ENCODE measurements around the gene SEZ6L2.

Gene SEZ6L2

GRCh38 chr16:29896841-29897240, 2.5 kb downstream of the SEZ6L2 start:
- Histone ChIP-seq H2AFZ (ENCODE audit: low read length) (no peak overlapping the region), H3K27ac (ENCODE audit: low read length) (no peak overlapping the region), H3K4me1 (ENCODE audit: low read length) (0 out of 2 replicates have a peak, but pooled peaks cover 4% of the 10 kb centered on the region), H4K20me1 (ENCODE audit: insufficient read depth, low read length) (no peaks in the 10 kb centered on the region), H3K4me2 (ENCODE audit: low read depth, low read length) (no peak overlapping the region), H3K9me2 (replicated peaks; ENCODE audit: insufficient read depth, low read length) (no peaks in the 10 kb centered on the region), H3K9me3 (replicated peaks; ENCODE audit: insufficient read depth, low read length) (no peaks in the 10 kb centered on the region), H3F3A (ENCODE audit: insufficient read depth, low read length) (no peaks in the 10 kb centered on the region), H3K4me3 (ENCODE audit: low read length) (no peak overlapping the region), H3K9ac (ENCODE audit: low read length) (no peak overlapping the region), H3K27me3 (replicated peaks; ENCODE audit: insufficient read depth, low read length) (peaks cover 56% of the 10 kb centered on the region), H3K79me2 (ENCODE audit: low read length) (no peaks in the 10 kb centered on the region), H3K36me3 (replicated peaks; ENCODE audit: insufficient read depth, low read length) (no peaks in the 10 kb centered on the region)
- DNase-seq = no peak
- TF ChIP-seq CTCF (IDR thresholded peaks at IDR 0.05; ENCODE audit: low read length) (no peak), EZH2 (optimal IDR thresholded peaks at IDR 0.05; ENCODE audit: low read depth, low read length) (no peak), EZH2phosphoT487 (IDR thresholded peaks at IDR 0.05; ENCODE audit: low read length) (no peak)

DNA sequence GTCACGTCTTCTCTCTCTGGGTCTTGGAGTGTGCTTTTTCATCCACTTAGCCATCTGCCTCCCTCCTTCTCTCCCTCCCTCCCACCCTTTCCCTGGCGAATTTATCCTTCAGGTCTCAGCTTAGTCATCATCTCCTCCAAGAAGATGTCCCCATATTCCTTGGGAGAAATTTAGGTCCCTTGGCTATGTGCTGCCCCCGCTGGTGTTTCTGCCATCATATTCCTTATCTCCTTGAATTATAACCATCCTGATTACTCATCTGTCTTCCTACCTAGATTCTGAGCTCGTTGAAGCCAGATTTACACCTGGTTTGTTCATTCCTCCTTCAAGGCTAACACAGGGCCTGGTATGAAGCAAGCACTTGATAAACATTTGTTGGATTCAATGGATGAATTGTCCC, 5.0 kb downstream of the SEZ6L2 start:
- TF ChIP-seq EZH2 (optimal IDR thresholded peaks at IDR 0.05; ENCODE audit: low read depth, low read length) (no peak), EZH2phosphoT487 (IDR thresholded peaks at IDR 0.05; ENCODE audit: low read length) (no peak), CTCF (IDR thresholded peaks at IDR 0.05; ENCODE audit: low read length) (no peak)
- no peaks in the 10 kb centered on the region for H3K4me1 ChIP-seq (ENCODE audit: low read length)
- no peaks in the 10 kb centered on the region for H3K9me2 ChIP-seq (replicated peaks; ENCODE audit: insufficient read depth, low read length)
- H3K9me3 ChIP-seq (replicated peaks; ENCODE audit: insufficient read depth, low read length) = no peaks in the 10 kb centered on the region
- H3K4me3 ChIP-seq (ENCODE audit: low read length) = no peak overlapping the region
- H3K36me3 ChIP-seq (replicated peaks; ENCODE audit: insufficient read depth, low read length) = no peaks in the 10 kb centered on the region
- H3K9ac ChIP-seq (ENCODE audit: low read length) = no peak overlapping the region
- H3F3A ChIP-seq (ENCODE audit: insufficient read depth, low read length) = no peaks in the 10 kb centered on the region
- H4K20me1 ChIP-seq (ENCODE audit: insufficient read depth, low read length) = no peaks in the 10 kb centered on the region
- DNase-seq = no peak
- no peak overlapping the region for H2AFZ ChIP-seq (ENCODE audit: low read length)
- H3K79me2 ChIP-seq (ENCODE audit: low read length) = no peaks in the 10 kb centered on the region
- H3K27me3 ChIP-seq (replicated peaks; ENCODE audit: insufficient read depth, low read length) = peaks cover 48% of the 10 kb centered on the region
- H3K4me2 ChIP-seq (ENCODE audit: low read depth, low read length) = no peak overlapping the region
- no peak overlapping the region for H3K27ac ChIP-seq (ENCODE audit: low read length)

GRCh38 chr16:29893553-29893952, 5.8 kb downstream of the SEZ6L2 start:
- Histone ChIP-seq H3K27me3 (replicated peaks; ENCODE audit: insufficient read depth, low read length) (peaks cover 43% of the 10 kb centered on the region), H3K79me2 (ENCODE audit: low read length) (no peaks in the 10 kb centered on the region)
- TF ChIP-seq EZH2 (optimal IDR thresholded peaks at IDR 0.05; ENCODE audit: low read depth, low read length) (no peak), CTCF (IDR thresholded peaks at IDR 0.05; ENCODE audit: low read length) (no peak), EZH2phosphoT487 (IDR thresholded peaks at IDR 0.05; ENCODE audit: low read length) (no peak)

More at GRCh38 chr16:29893553-29893952, 5.8 kb downstream of the SEZ6L2 start:
- H3K4me2 ChIP-seq (ENCODE audit: low read depth, low read length) = no peak overlapping the region
- no peaks in the 10 kb centered on the region for H3K9me2 ChIP-seq (replicated peaks; ENCODE audit: insufficient read depth, low read length)
- H3K9ac ChIP-seq (ENCODE audit: low read length) = no peak overlapping the region
- H3K9me3 ChIP-seq (replicated peaks; ENCODE audit: insufficient read depth, low read length) = no peaks in the 10 kb centered on the region
- H3K36me3 ChIP-seq (replicated peaks; ENCODE audit: insufficient read depth, low read length) = no peaks in the 10 kb centered on the region
- H3K4me3 ChIP-seq (ENCODE audit: low read length) = no peak overlapping the region
- no peak overlapping the region for H3K27ac ChIP-seq (ENCODE audit: low read length)
- no peaks in the 10 kb centered on the region for H4K20me1 ChIP-seq (ENCODE audit: insufficient read depth, low read length)
- H2AFZ ChIP-seq (ENCODE audit: low read length) = no peak overlapping the region
- DNase-seq = no peak
- no peaks in the 10 kb centered on the region for H3F3A ChIP-seq (ENCODE audit: insufficient read depth, low read length)
- H3K4me1 ChIP-seq (ENCODE audit: low read length) = no peaks in the 10 kb centered on the region
